OCI-LY3 (cell line): ENCODE data around the gene SP140.

Experiments
- H2AFZ ChIP-seq: fragments of 200-600, 300-600 bp; shearing (Covaris generic); 2 replicates; pipeline ENCODE4 v1.6.0; 2014; ENCODE audit warnings: antibody characterized with exemption, low read depth, low read length
- H3K27ac ChIP-seq: fragments of 200-600, 300-600 bp; sonication (generic); 2 replicates; pipeline ENCODE4 v1.5.1; 2014; ENCODE audit warnings: mild to moderate bottlenecking, low read length, moderate library complexity, mixed read lengths
- H3K27me3 ChIP-seq: fragments of 200-600, 300-600 bp; sonication (generic); 2 replicates; pipeline ENCODE4 v1.6.1; 2014; ENCODE audit warnings: low read depth, low read length, mixed read lengths
- H3K36me3 ChIP-seq: fragments of 200-600, 300-600 bp; sonication (generic); replicated peaks from 2 replicates; pipeline ENCODE3; 2014; ENCODE audit warnings: low read depth, low read length, mixed read lengths
- H3K4me1 ChIP-seq: fragments of 300-600, 200-600 bp; sonication (generic); 2 replicates; pipeline ENCODE4 v1.6.1; 2014; ENCODE audit warnings: low read length, mixed read lengths
- H3K4me2 ChIP-seq: fragments of 200-600, 300-600 bp; sonication (generic); 2 replicates; pipeline ENCODE4 v1.6.1; 2014; ENCODE audit warnings: low read length, mixed read lengths
- H3K4me3 ChIP-seq: fragments of 300-600, 200-600 bp; sonication (generic); 2 replicates; pipeline ENCODE4 v1.5.1; 2014; ENCODE audit warnings: antibody characterized with exemption, mild to moderate bottlenecking, low read length, moderate library complexity
- H3K79me2 ChIP-seq: fragments of 300-600, 200-600 bp; shearing (Covaris generic); 2 replicates; pipeline ENCODE4 v1.6.1; 2014; ENCODE audit warnings: mild to moderate bottlenecking, low read length, mixed read lengths
- H3K9ac ChIP-seq: fragments of 300-600, 200-600 bp; shearing (Covaris generic); 2 replicates; pipeline ENCODE4 v1.6.0; 2014; ENCODE audit warnings: mild to moderate bottlenecking, low read length, moderate library complexity
- H3K9me3 ChIP-seq: fragments of 200-600, 300-600 bp; shearing (Covaris generic); 2 replicates; pipeline ENCODE4 v1.6.1; 2014; ENCODE audit warnings: low read length, mixed read lengths; ENCODE audit not compliant: insufficient read depth
- H4K20me1 ChIP-seq: fragments of 200-600, 300-600 bp; sonication (generic); 2 replicates; pipeline ENCODE4 v1.6.1; 2016; ENCODE audit warnings: low read length, mixed read lengths; ENCODE audit not compliant: insufficient read depth
- CTCF ChIP-seq: fragments of 200-600, 300-600 bp; sonication (generic); IDR thresholded peaks from 2 replicates; pipeline ENCODE4 v1.5.1; 2014; ENCODE audit warnings: antibody characterized with exemption, low read length, low read depth
- EZH2phosphoT487 ChIP-seq: fragments of 200-600 bp; shearing (Covaris generic); IDR thresholded peaks from 2 replicates; pipeline ENCODE4 v1.6.1; 2018; ENCODE audit warnings: antibody characterized with exemption, mixed run types, low read depth

Gene SP140

DNA sequence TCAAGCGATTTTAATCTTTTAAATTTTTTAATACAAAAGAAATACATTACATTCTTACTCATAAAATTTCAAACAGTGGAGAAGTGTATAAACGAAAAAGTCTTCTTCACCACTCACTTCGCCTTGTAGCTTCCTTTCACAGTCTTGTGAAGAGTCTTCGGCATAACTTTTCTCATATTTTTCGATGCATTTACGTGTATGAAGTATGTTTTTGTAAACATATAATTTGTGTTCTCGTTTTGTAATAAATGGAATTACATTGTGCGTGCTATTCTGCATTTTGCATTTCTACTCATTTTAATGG lies 102.6 kb downstream of the SP140 start:
- Histone ChIP-seq H3K4me2 (peak overlapping the region; percentile 98), H3K79me2 (peaks cover 13% of the 10 kb centered on the region), H3K4me3 (peak overlapping the region; percentile 87), H3K9ac (peak overlapping the region; percentile 88), H3K9me3 (no peaks in the 10 kb centered on the region; the same call in 1 of the 2 replicates), H3K27me3 (no peaks in the 10 kb centered on the region), H2AFZ (no peak overlapping the region), H3K36me3 (peaks cover 15% of the 10 kb centered on the region), H4K20me1 (no peaks in the 10 kb centered on the region), H3K4me1 (peaks cover 35% of the 10 kb centered on the region), H3K27ac (peak overlapping the region; percentile 99)
- TF ChIP-seq CTCF = no peak
- TF ChIP-seq EZH2phosphoT487 = no peak

DNA sequence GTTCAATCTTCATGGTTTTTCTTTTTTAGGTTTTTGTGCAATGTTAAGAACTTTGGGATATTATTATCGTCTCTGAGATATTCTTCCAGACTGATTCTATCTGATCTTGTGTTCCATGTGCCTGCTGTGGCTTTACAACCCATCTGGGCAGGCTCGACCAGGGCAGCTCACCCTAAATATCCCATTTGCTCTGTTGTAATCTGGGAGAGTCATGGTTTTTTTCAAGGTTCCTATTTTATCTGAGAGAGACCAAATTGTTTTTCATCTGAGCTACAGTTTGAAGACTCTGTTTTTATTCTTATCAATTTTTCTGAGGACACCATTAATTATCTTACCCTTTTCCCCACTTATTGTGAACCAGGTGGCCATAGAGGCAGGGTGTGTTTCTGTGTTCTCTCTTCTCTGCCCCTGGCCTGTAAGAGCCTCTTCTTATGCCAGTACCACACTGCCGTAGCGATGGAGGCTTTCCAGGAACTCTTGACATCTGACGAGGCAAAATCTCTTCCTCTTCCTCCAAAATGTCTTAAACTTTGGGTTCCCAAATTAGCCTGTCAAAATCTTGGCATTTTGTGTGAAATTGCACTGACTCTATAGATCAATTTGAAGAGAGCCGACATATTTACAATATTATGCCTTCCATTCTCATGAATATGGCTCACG lies 104.5 kb downstream of the SP140 start:
- H3K79me2 ChIP-seq = peaks cover 13% of the 10 kb centered on the region
- no peak overlapping the region for H3K9ac ChIP-seq
- H3K4me2 ChIP-seq = no peak overlapping the region

DNA sequence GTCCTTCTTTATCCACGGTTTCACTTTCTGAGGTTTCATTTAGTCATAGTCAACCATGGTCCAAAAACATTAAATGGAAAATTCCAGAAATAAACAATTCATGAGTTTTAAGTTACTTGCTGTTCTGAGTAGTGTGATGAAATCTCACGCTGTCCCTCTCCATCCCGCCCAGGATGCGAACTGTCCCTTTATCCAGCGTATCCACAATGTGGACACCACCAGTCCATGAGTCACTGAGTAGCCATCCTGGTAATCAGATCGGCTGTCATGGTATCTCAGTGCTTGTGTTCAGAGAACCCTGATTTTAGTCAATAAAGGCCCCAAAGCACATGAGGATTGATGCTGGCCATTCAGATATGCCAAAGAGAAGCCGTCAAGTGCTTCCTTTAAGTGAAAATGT lies 105.2 kb downstream of the SP140 start:
- H3K9me3 ChIP-seq = no peaks in the 10 kb centered on the region
- H3K4me2 ChIP-seq = no peak overlapping the region
- no peak overlapping the region for H2AFZ ChIP-seq
- H3K9ac ChIP-seq = no peak overlapping the region
- no peak overlapping the region for H3K4me3 ChIP-seq
- no peaks in the 10 kb centered on the region for H3K27me3 ChIP-seq
- TF ChIP-seq EZH2phosphoT487 (no peak), CTCF (no peak)
- no peaks in the 10 kb centered on the region for H4K20me1 ChIP-seq
- peaks cover 13% of the 10 kb centered on the region for H3K79me2 ChIP-seq
- H3K4me1 ChIP-seq = peaks cover 28% of the 10 kb centered on the region
- H3K36me3 ChIP-seq = peaks cover 25% of the 10 kb centered on the region
- H3K27ac ChIP-seq = no peak overlapping the region

More for the DNA sequence above, 104.5 kb downstream of the SP140 start:
- H3K4me1 ChIP-seq = peaks cover 29% of the 10 kb centered on the region
- H2AFZ ChIP-seq = no peak overlapping the region
- TF ChIP-seq EZH2phosphoT487 = no peak
- no peak for TF ChIP-seq CTCF
- no peaks in the 10 kb centered on the region for H3K27me3 ChIP-seq
- no peaks in the 10 kb centered on the region for H3K9me3 ChIP-seq
- no peak overlapping the region for H3K27ac ChIP-seq
- no peak overlapping the region for H3K4me3 ChIP-seq
- H4K20me1 ChIP-seq = no peaks in the 10 kb centered on the region
- peaks cover 22% of the 10 kb centered on the region for H3K36me3 ChIP-seq

GRCh38 chr2:230335461-230335863 lies 109.9 kb downstream of the SP140 start:
- Histone ChIP-seq H3K36me3 (peaks cover 21% of the 10 kb centered on the region), H3K27me3 (no peaks in the 10 kb centered on the region), H3K4me3 (no peak overlapping the region), H3K4me1 (no peaks in the 10 kb centered on the region), H2AFZ (no peak overlapping the region), H3K27ac (no peak overlapping the region), H4K20me1 (no peaks in the 10 kb centered on the region), H3K9me3 (no peaks in the 10 kb centered on the region), H3K9ac (no peak overlapping the region), H3K4me2 (no peak overlapping the region), H3K79me2 (no peaks in the 10 kb centered on the region)
- TF ChIP-seq CTCF (no peak), EZH2phosphoT487 (no peak)
